ENCODE results near the gene MEGF11.

The MEGF11 gene

DNA sequence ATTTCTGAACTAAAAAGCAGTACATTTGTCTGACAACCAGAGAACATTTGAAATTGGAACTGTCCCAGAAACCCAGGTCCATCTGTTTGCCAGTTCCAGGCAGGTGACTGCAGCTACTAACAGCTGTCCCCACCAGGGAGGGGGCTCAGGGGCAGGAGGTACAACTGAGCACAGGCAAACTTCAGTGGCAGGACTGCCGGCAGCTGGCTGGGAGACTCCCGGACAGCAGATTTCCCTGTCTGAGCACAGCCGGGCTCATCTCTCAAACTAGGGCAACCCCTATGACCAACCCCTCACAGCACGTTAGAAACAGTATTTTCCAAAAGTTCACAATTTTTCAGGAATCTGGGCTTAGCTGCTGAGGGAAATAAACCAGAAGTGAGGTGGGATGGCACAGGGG lies 88.8 kb downstream of the MEGF11 start:
- H3K36me3 ChIP-seq (ENCODE audit: control insufficient read depth in 1 of 2, insufficient read depth in 2 of 2, low read length in 2 of 2) = no peaks in the 10 kb centered on the region
- no peaks in the 10 kb centered on the region for H3K27me3 ChIP-seq (ENCODE audit: control insufficient read depth in 1 of 2, insufficient read depth in 2 of 2, low read length in 2 of 2)
- no peaks in the 10 kb centered on the region for H3K9me3 ChIP-seq (ENCODE audit: control insufficient read depth in 1 of 2, low read length in 2 of 2)
- H3K4me3 ChIP-seq (ENCODE audit: low read depth in 1 of 2, low read length in 2 of 2) = no peak overlapping the region
- no peak overlapping the region for H3K27ac ChIP-seq (ENCODE audit: low read depth, low read length)
- H3K9ac ChIP-seq (ENCODE audit: low read depth in 1 of 2, low read length in 2 of 2) = no peak overlapping the region
- H3K4me1 ChIP-seq (ENCODE audit: control insufficient read depth in 1 of 2, insufficient read depth in 2 of 2, low read length in 2 of 2) = no peaks in the 10 kb centered on the region

GRCh38 chr15:66163553-66163952 lies 90.0 kb downstream of the MEGF11 start:
- Histone ChIP-seq H3K36me3 (ENCODE audit: control insufficient read depth in 1 of 2, insufficient read depth in 2 of 2, low read length in 2 of 2) (no peaks in the 10 kb centered on the region), H3K4me1 (ENCODE audit: control insufficient read depth in 1 of 2, insufficient read depth in 2 of 2, low read length in 2 of 2) (no peaks in the 10 kb centered on the region), H3K4me3 (ENCODE audit: low read depth in 1 of 2, low read length in 2 of 2) (no peak overlapping the region), H3K27ac (ENCODE audit: low read depth, low read length) (no peak overlapping the region), H3K9ac (ENCODE audit: low read depth in 1 of 2, low read length in 2 of 2) (no peak overlapping the region), H3K9me3 (ENCODE audit: control insufficient read depth in 1 of 2, low read length in 2 of 2) (no peaks in the 10 kb centered on the region), H3K27me3 (ENCODE audit: control insufficient read depth in 1 of 2, insufficient read depth in 2 of 2, low read length in 2 of 2) (no peaks in the 10 kb centered on the region)

GRCh38 chr15:66162286-66162685 lies 91.3 kb downstream of the MEGF11 start:
- Histone ChIP-seq H3K4me3 (ENCODE audit: low read depth in 1 of 2, low read length in 2 of 2) (no peak overlapping the region), H3K27ac (ENCODE audit: low read depth, low read length) (no peak overlapping the region), H3K9ac (ENCODE audit: low read depth in 1 of 2, low read length in 2 of 2) (no peak overlapping the region), H3K36me3 (ENCODE audit: control insufficient read depth in 1 of 2, insufficient read depth in 2 of 2, low read length in 2 of 2) (no peaks in the 10 kb centered on the region), H3K27me3 (ENCODE audit: control insufficient read depth in 1 of 2, insufficient read depth in 2 of 2, low read length in 2 of 2) (no peaks in the 10 kb centered on the region), H3K4me1 (ENCODE audit: control insufficient read depth in 1 of 2, insufficient read depth in 2 of 2, low read length in 2 of 2) (no peaks in the 10 kb centered on the region), H3K9me3 (ENCODE audit: control insufficient read depth in 1 of 2, low read length in 2 of 2) (no peaks in the 10 kb centered on the region)

DNA sequence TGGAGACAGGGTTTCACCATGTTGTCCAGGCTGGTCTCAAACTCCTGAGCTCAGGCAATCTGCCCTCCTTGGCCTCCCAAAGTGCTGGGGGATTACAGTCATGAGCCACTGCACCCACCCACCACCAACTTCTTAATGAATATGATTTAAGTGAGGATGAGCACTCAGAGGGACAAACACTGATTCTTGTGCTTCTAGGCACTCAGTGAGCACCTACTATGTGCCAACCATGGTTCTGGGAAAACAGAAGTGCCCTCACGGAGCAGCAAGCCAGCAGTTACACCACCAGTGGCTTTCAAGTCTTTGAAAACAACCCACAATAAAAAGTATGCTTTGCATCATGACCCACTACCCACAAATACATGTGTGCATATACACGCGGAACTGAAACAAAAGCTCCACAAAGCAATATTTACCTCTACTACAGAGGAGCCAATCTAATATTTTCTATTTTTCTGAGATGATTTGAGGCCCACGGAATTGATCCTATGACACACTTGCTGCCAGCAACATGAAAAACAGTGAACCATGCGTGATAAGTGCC lies 91.9 kb downstream of the MEGF11 start:
- no peak overlapping the region for H3K4me3 ChIP-seq (ENCODE audit: low read depth in 1 of 2, low read length in 2 of 2)
- no peak overlapping the region for H3K27ac ChIP-seq (ENCODE audit: low read depth, low read length)
- no peaks in the 10 kb centered on the region for H3K4me1 ChIP-seq (ENCODE audit: control insufficient read depth in 1 of 2, insufficient read depth in 2 of 2, low read length in 2 of 2)
- no peaks in the 10 kb centered on the region for H3K27me3 ChIP-seq (ENCODE audit: control insufficient read depth in 1 of 2, insufficient read depth in 2 of 2, low read length in 2 of 2)
- no peak overlapping the region for H3K9ac ChIP-seq (ENCODE audit: low read depth in 1 of 2, low read length in 2 of 2)
- no peaks in the 10 kb centered on the region for H3K9me3 ChIP-seq (ENCODE audit: control insufficient read depth in 1 of 2, low read length in 2 of 2)
- H3K36me3 ChIP-seq (ENCODE audit: control insufficient read depth in 1 of 2, insufficient read depth in 2 of 2, low read length in 2 of 2) = no peaks in the 10 kb centered on the region

- Histone ChIP-seq H3K4me1 (ENCODE audit: control insufficient read depth in 1 of 2, insufficient read depth in 2 of 2, low read length in 2 of 2) (no peaks in the 10 kb centered on the region), H3K9me3 (ENCODE audit: control insufficient read depth in 1 of 2, low read length in 2 of 2) (no peaks in the 10 kb centered on the region), H3K27ac (ENCODE audit: low read depth, low read length) (no peak overlapping the region), H3K27me3 (ENCODE audit: control insufficient read depth in 1 of 2, insufficient read depth in 2 of 2, low read length in 2 of 2) (no peaks in the 10 kb centered on the region), H3K36me3 (ENCODE audit: control insufficient read depth in 1 of 2, insufficient read depth in 2 of 2, low read length in 2 of 2) (no peaks in the 10 kb centered on the region), H3K9ac (ENCODE audit: low read depth in 1 of 2, low read length in 2 of 2) (no peak overlapping the region), H3K4me3 (ENCODE audit: low read depth in 1 of 2, low read length in 2 of 2) (no peak overlapping the region)
These were observed 92.4 kb downstream of the MEGF11 start for GRCh38 chr15:66161108-66161507.

DNA sequence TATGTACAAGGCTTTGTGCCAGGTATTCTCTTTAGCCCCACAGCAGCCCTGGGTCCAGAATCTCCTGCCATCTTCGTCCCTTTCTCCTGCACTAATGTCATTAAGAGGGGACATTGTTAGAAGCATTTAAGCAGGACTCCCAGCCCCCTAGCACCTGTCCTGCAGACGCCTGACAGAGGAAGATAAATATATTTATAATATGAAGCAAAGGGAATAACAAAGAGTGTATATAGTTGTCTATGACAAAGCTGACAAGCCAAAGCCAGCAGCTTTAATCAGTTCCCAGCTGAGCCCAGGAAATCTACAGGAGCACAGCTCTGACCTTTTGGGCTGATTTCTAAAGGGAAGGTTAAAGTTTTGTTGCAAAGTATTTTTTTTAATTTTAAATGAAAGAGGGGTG lies 96.0 kb downstream of the MEGF11 start:
- Histone ChIP-seq H3K4me3 (ENCODE audit: low read depth in 1 of 2, low read length in 2 of 2) (no peak overlapping the region), H3K9ac (ENCODE audit: low read depth in 1 of 2, low read length in 2 of 2) (no peak overlapping the region), H3K9me3 (ENCODE audit: control insufficient read depth in 1 of 2, low read length in 2 of 2) (no peaks in the 10 kb centered on the region), H3K36me3 (ENCODE audit: control insufficient read depth in 1 of 2, insufficient read depth in 2 of 2, low read length in 2 of 2) (no peaks in the 10 kb centered on the region), H3K4me1 (ENCODE audit: control insufficient read depth in 1 of 2, insufficient read depth in 2 of 2, low read length in 2 of 2) (no peaks in the 10 kb centered on the region), H3K27me3 (ENCODE audit: control insufficient read depth in 1 of 2, insufficient read depth in 2 of 2, low read length in 2 of 2) (peaks cover 0 to 3% of the 10 kb centered on the region in 2 donors), H3K27ac (ENCODE audit: low read depth, low read length) (no peak overlapping the region)

DNA sequence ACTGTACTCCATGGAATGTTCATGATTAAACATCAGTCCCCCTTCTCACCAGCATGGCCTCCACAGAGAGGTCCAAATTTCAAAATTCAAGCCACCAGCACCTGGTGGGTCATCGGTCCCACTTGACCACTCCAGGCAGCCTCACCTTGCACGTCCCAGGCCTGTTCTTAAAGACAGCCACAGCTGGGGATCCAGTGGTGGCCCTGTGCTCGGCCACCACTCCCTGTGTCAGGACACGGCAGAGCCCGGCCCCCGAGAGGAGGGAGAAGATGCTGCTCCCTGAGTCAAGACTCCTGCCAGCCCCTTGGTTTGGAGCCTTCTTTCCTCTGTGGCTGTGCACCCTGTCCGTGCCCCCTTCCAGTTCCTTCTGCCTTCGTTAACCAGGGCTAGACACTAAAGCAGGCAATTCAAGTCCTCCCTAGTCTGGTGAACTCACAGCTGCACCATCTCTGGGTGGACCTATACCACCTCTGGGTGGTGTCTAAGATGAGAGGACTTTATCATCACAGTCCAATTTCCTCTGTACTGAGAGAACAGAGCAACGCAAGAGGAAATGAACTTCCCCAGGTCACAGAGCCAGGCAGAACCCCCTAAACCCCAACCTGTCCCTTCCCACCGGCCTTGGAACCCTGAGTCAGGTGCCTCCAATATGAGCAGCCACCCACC lies 97.1 kb downstream of the MEGF11 start:
- H3K9ac ChIP-seq (ENCODE audit: low read depth in 1 of 2, low read length in 2 of 2) = no peak overlapping the region
- H3K27me3 ChIP-seq (ENCODE audit: control insufficient read depth in 1 of 2, insufficient read depth in 2 of 2, low read length in 2 of 2) = peaks cover 4% of the 10 kb centered on the region in 2 donors
- no peaks in the 10 kb centered on the region for H3K9me3 ChIP-seq (ENCODE audit: control insufficient read depth in 1 of 2, low read length in 2 of 2)
- H3K36me3 ChIP-seq (ENCODE audit: control insufficient read depth in 1 of 2, insufficient read depth in 2 of 2, low read length in 2 of 2) = no peaks in the 10 kb centered on the region
- no peak overlapping the region for H3K27ac ChIP-seq (ENCODE audit: low read depth, low read length)
- H3K4me1 ChIP-seq (ENCODE audit: control insufficient read depth in 1 of 2, insufficient read depth in 2 of 2, low read length in 2 of 2) = no peaks in the 10 kb centered on the region
- H3K4me3 ChIP-seq (ENCODE audit: low read depth in 1 of 2, low read length in 2 of 2) = no peak overlapping the region

DNA sequence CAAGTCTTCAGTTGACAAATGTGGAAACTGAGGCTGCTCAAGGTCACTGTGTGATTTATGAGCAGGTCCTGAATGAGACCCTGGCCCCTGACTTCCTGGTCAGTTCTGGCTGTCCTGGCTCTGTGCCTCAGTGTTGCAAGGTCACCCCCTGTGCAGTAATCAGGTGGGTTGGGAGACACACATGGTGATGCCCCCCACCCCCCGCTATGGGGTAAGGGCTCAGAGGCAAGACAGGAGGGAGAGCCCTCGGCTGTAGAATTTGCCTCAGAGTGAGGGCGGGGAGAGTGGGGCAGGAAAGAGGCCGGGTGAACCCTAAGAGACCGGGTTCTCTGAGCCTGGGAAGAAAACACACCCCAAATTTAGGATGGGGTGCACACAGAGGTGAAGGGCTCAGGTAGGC lies 98.5 kb downstream of the MEGF11 start:
- Histone ChIP-seq H3K4me1 (ENCODE audit: control insufficient read depth in 1 of 2, insufficient read depth in 2 of 2, low read length in 2 of 2) (no peaks in the 10 kb centered on the region), H3K27me3 (ENCODE audit: control insufficient read depth in 1 of 2, insufficient read depth in 2 of 2, low read length in 2 of 2) (peaks cover 5 to 7% of the 10 kb centered on the region in 2 donors), H3K9me3 (ENCODE audit: control insufficient read depth in 1 of 2, low read length in 2 of 2) (no peaks in the 10 kb centered on the region), H3K4me3 (ENCODE audit: low read depth in 1 of 2, low read length in 2 of 2) (no peak overlapping the region), H3K27ac (ENCODE audit: low read depth, low read length) (no peak overlapping the region), H3K36me3 (ENCODE audit: control insufficient read depth in 1 of 2, insufficient read depth in 2 of 2, low read length in 2 of 2) (no peaks in the 10 kb centered on the region), H3K9ac (ENCODE audit: low read depth in 1 of 2, low read length in 2 of 2) (no peak overlapping the region)

DNA sequence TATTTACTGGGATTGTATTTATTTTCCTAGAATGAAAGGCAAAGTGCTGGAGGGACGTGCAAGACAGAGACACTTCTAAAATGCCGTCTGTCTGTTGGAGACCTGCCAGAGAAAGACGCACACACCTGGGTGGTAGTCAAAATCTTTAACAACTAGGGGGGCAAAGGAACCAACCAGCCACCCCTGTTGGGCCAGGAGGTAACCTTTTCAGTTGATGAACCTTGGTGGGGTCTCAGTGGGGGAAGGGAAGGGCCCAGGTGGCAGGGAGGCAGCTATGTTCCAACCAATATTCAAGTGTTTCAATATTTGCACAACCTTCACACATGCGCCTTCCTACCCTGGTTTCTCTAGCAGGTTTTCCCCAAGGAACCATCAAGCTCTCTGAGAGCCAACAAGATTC lies 99.0 kb downstream of the MEGF11 start:
- Histone ChIP-seq H3K4me3 (ENCODE audit: low read depth in 1 of 2, low read length in 2 of 2) (no peak overlapping the region), H3K27ac (ENCODE audit: low read depth, low read length) (no peak overlapping the region), H3K27me3 (ENCODE audit: control insufficient read depth in 1 of 2, insufficient read depth in 2 of 2, low read length in 2 of 2) (peaks cover 5 to 7% of the 10 kb centered on the region in 2 donors), H3K4me1 (ENCODE audit: control insufficient read depth in 1 of 2, insufficient read depth in 2 of 2, low read length in 2 of 2) (no peaks in the 10 kb centered on the region), H3K9me3 (ENCODE audit: control insufficient read depth in 1 of 2, low read length in 2 of 2) (no peaks in the 10 kb centered on the region), H3K9ac (ENCODE audit: low read depth in 1 of 2, low read length in 2 of 2) (no peak overlapping the region), H3K36me3 (ENCODE audit: control insufficient read depth in 1 of 2, insufficient read depth in 2 of 2, low read length in 2 of 2) (no peaks in the 10 kb centered on the region)

DNA sequence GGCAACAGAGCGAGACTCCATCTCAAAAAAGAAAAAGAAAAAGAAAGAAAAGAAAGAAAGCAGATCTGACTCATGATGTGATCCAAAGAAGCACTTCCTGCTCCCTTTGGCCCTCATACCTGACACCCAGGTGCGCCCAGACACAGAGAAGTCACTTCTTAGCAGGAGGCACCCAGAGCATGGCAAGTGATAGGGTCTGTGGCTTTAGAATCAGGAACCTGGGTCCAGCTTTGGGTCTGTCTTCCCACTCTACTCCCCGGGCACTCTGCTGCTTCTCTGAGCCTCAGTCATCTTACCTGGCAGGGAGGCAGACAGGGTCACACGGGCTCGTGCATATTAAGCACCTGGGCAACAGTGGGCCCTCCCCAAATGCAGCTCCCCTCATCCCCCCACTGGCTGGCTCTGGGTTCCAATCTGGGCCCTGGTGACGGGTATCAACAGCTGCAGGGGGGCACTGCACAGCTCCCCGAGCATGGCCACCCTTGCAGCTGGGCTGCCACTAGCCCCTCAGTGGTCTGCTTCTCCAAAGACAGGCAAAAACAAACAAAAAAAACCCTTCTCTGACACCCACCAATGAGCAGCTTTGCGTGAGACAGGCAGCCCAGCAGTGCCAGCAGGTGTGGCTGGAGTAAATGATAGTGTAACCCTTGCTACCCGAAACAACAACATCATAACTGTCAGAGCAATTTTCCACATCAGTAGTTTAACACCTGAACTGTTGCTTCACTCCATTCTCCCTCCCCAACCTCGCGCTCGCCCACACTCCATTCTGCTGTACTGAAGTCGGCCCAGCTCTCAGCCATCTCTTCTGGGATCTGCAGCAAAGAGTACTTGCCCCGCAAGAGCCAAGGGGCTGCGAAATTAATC lies 99.8 kb downstream of the MEGF11 start:
- H3K27me3 ChIP-seq (ENCODE audit: control insufficient read depth in 1 of 2, insufficient read depth in 2 of 2, low read length in 2 of 2) = peaks cover 7 to 8% of the 10 kb centered on the region in 2 donors

More for the DNA sequence above, 99.8 kb downstream of the MEGF11 start:
- H3K27ac ChIP-seq (ENCODE audit: low read depth, low read length) = no peak overlapping the region
- no peaks in the 10 kb centered on the region for H3K4me1 ChIP-seq (ENCODE audit: control insufficient read depth in 1 of 2, insufficient read depth in 2 of 2, low read length in 2 of 2)
- H3K36me3 ChIP-seq (ENCODE audit: control insufficient read depth in 1 of 2, insufficient read depth in 2 of 2, low read length in 2 of 2) = no peaks in the 10 kb centered on the region
- no peak overlapping the region for H3K4me3 ChIP-seq (ENCODE audit: low read depth in 1 of 2, low read length in 2 of 2)
- H3K9ac ChIP-seq (ENCODE audit: low read depth in 1 of 2, low read length in 2 of 2) = no peak overlapping the region
- H3K9me3 ChIP-seq (ENCODE audit: control insufficient read depth in 1 of 2, low read length in 2 of 2) = no peaks in the 10 kb centered on the region
